Bronchial epithelial cell (primary cell): ENCODE results near the gene GPSM1. TPM values are rescaled to one million over a fixed set of nuclear protein-coding genes. Genes with fewer than 3 reads are reported as not detected.

Experiments
- DNase-seq: peaks from one replicate; pipeline ENCODE4 v3.0.0-alpha.2; 2010; ENCODE audit warnings: low read depth
- FAIRE-seq: peaks from 2 replicates; lab custom pipeline; 2011; peaks lifted over from hg19 to GRCh38; lab: Jason Lieb, UNC
- H3K27me3 ChIP-seq: 2 replicates; pipeline ENCODE4 v1.5.1; 2011; ENCODE audit warnings: low read length; ENCODE audit not compliant: control insufficient read depth, insufficient read depth
- H3K36me3 ChIP-seq: 2 replicates; pipeline ENCODE4 v1.5.1; 2011; ENCODE audit warnings: low read length; ENCODE audit not compliant: control insufficient read depth, insufficient read depth
- H3K4me3 ChIP-seq: 2 replicates; pipeline ENCODE4 v1.5.1; 2011; ENCODE audit warnings: mild to moderate bottlenecking, low read depth, low read length, control low read depth
- total RNA-seq: library from RNA; depleted of rRNA; stranded (reverse); fragments of >200 nt; gene quantifications from 2 replicates; pipeline ENCODE4 v1.2.1, GENCODE V29; 2014
- TF ChIP-seq, protein P1 (sequence below): IDR thresholded peaks from 2 replicates; pipeline ENCODE4 v1.5.1; 2011; ENCODE audit warnings: mild to moderate bottlenecking, moderate library complexity, low read length, control low read depth, inconsistent platforms; ENCODE audit not compliant: insufficient read depth, severe bottlenecking

GPSM1 gene
- total RNA-seq, 1 donor from 2014 or later = 13.4 TPM

DNA sequence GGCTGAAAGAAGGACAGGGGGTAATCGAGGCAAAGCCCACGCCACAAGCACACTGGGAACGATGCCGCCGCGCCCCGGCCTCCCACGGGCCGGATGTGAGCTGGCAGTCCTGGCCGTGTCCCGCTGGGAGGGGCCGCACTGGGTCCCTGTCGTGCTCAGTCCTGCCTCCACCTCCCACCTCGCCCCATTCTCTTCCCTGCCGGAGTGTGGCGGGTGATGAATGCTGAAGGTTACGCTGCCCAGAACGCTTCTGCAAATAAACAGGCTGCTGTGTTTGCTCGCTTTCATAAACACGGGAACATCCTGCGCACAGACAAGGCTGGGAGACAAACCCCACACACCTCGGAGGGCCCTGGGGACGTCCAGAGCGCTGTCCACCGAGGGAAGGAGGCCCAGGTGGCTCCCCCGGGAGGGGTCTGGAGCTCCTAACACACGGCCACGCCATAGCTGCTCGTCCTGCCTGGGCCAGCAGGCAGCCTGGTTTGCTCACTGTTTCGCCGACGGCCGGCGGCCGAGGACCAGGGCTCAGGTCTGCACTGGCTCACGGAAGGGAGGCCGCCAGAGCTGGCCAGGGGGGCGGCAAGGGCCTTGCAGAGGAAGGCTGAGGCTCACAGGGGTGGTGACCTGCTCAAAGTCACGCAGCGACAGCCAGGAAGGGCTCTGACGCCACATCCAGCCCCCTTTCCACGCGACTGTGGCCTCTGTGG, 33.9 kb downstream of the GPSM1 start:
- TF ChIP-seq, protein P1, sequence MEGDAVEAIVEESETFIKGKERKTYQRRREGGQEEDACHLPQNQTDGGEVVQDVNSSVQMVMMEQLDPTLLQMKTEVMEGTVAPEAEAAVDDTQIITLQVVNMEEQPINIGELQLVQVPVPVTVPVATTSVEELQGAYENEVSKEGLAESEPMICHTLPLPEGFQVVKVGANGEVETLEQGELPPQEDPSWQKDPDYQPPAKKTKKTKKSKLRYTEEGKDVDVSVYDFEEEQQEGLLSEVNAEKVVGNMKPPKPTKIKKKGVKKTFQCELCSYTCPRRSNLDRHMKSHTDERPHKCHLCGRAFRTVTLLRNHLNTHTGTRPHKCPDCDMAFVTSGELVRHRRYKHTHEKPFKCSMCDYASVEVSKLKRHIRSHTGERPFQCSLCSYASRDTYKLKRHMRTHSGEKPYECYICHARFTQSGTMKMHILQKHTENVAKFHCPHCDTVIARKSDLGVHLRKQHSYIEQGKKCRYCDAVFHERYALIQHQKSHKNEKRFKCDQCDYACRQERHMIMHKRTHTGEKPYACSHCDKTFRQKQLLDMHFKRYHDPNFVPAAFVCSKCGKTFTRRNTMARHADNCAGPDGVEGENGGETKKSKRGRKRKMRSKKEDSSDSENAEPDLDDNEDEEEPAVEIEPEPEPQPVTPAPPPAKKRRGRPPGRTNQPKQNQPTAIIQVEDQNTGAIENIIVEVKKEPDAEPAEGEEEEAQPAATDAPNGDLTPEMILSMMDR = no peak
- no peak for FAIRE-seq
- no peaks in the 10 kb centered on the region for H3K27me3 ChIP-seq
- DNase-seq = no peak
- H3K36me3 ChIP-seq = peaks cover 6% of the 10 kb centered on the region
- H3K4me3 ChIP-seq = no peak overlapping the region

DNA sequence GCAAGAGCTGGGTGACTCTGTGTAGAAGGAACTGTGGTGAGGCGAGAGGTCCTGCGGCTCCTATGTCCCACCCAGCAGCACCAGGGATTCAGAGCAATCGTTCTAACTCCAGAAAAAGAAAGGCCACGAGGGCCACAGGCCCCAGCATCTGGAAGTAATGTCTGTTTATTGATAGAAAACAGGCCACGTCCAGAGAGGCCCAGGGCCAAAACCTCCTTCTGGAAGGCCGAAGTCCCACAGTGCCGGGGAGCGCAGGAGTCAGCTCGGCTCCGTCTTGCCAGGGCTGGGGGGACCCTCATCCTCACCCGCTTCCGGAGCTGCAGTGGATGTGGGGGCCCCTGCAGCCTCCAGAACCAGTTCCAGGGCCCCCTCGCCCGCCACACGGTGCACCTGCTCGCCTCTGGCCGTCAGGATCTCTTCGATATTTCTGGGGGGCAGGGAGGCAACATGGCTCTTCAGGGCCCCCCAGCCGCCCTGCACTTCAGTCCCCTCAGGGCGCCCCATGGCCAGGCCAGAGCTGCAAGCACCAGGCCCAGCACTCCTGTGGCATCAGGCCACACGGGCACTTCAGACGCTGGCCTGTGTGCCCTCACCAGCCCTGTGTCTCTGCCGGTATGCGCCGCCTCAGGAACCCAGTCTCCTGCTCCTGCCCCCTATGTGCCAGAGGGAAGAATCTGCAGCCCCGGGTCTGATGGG, 34.6 kb downstream of the GPSM1 start:
- H3K27me3 ChIP-seq = no peaks in the 10 kb centered on the region
- no peak for FAIRE-seq
- no peak for DNase-seq
- H3K36me3 ChIP-seq = peaks cover 4% of the 10 kb centered on the region
- TF ChIP-seq, protein P1 = no peak
- H3K4me3 ChIP-seq = no peak overlapping the region

DNA sequence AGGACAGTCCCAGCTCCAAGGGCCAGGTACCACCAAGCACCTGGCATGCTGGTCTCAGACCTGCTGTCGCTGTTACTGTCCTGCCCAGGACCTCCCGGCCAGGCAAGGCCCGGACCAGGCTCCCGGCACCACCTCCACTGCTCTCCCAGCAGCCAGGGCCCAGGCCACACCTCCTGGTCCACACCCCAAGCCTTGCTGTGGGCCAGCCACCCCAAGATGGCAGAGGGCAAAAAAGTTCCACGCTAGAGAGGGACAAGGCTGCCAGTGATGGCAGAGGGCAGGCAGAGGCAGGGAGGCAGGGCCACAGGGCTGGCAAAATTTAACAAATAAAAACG, 35.1 kb downstream of the GPSM1 start:
- FAIRE-seq = no peak
- H3K4me3 ChIP-seq = no peak overlapping the region
- no peaks in the 10 kb centered on the region for H3K27me3 ChIP-seq
- H3K36me3 ChIP-seq = peaks cover 3% of the 10 kb centered on the region
- DNase-seq = no peak
- TF ChIP-seq, protein P1 = no peak

DNA sequence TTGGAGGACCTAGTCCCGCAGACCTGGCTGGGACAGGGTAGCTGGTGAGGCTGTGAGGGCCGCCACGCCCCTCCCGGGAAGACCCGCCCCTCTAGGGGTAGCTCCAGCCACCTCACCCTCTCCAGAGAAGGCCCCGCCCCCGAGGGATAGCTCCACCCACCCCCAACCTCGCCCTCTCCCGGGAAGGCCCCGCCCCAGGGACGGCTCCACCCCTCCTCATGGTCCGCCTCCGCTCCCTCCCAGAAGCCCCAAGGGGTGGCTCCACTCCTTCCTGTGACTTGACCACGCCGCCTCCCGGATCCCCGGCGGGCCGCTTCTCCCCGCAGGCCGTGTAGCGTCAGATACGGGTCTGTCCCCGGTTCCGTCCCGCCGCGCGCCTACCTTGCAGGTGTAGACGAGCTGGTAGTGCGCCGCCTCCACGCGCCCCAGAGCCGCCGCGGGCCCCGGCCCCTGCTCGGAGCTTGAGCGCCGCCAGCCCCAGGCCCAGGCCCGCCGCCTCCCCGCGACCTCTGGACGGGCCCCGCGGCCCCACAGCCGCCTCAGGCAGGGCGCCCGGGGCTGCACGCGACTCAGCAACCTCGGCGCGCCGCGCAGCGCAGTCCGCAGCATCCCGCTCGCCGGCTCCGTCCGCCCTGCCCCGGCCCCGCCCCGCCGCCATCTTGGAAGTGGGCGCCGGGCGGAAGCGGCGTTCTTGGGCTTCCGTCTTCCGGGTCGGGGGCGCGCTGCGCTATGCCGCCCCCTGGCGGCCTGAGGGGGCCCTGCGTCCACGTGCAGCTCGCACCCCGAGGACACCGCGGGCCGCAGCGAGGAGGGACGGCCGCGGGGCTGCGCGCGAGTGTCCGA, 36.0 kb downstream of the GPSM1 start, which contains the start of gene DNLZ:
DNLZ (minus strand) TSS at position 639 of the 843 bp plus-strand sequence; CDS start at position 609, 30 bp downstream.
- no peaks in the 10 kb centered on the region for H3K27me3 ChIP-seq
- peaks cover 3% of the 10 kb centered on the region for H3K36me3 ChIP-seq
- H3K4me3 ChIP-seq = peak within 1 kb of the TSS; percentile 70
- FAIRE-seq = no peak
- TF ChIP-seq, protein P1 = peak; percentile 90
- peak; percentile 82 for DNase-seq

DNA sequence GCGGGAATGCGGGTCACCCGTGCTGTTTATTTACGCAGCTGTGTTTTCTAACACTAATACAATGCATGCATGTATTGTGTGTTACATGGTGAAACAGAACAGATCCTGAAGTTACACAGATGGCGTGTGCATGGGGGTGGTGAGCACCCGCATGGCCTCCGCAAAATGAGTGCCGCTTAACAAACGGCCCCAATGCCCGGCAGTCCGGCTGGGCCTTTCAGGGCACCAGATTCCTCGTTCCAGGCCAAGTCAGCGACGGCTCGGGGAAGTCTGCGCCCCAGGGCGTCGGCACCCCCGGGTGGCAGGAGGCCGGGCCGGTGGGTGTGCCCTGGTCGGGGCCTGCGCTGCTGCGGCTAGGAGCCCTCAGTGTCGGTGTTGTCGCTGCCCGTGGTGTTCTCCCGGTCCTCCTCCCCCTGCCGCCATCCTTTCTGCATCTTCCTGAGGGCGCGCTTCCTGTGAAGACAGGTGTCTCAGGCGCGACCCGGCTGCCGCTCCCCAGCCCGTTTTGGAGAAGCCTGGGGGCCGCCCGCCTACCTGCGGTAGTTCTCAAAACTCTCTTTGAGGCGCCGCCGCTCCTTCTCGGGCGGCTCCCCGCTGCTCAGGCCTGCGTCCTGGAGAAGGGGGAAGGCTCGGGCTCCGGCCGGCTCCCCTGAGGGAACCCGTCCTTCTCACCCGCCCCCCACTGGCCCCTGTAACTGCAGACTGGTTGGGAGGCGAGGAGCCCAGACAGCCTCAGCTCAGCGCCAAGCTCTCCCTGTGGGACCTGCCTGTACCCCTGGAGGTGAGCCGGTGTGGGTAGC, 36.8 kb downstream of the GPSM1 start:
- FAIRE-seq = peak; percentile 43

More for the DNA sequence above, 36.8 kb downstream of the GPSM1 start:
- no peak for DNase-seq
- TF ChIP-seq, protein P1 = no peak
- Histone ChIP-seq H3K4me3 (peak overlapping the region; percentile 70), H3K36me3 (peaks cover 3% of the 10 kb centered on the region), H3K27me3 (no peaks in the 10 kb centered on the region)
